Fibroblast of mammary gland (primary cell): ENCODE measurements around the gene PTCSC3.

ENCODE experiments used
- DNase-seq: peaks from one replicate; pipeline ENCODE4 v3.0.0-alpha.2; 2010; ENCODE audit warnings: low read depth
- H3K4me3 ChIP-seq: 2 replicates; pipeline ENCODE4 v1.5.1; 2011; ENCODE audit warnings: low read depth, mild to moderate bottlenecking, low read length, moderate library complexity; ENCODE audit not compliant: control insufficient read depth
- CTCF ChIP-seq: conservative IDR thresholded peaks from 2 replicates; pipeline ENCODE4 v1.5.1; 2011; ENCODE audit warnings: low read depth, low read length, inconsistent platforms; ENCODE audit not compliant: control insufficient read depth, insufficient read depth

PTCSC3 gene

GRCh38 chr14:36207500-36207899 lies 31.0 kb upstream of the PTCSC3 start:
- peak; percentile 44 for TF ChIP-seq CTCF
- DNase-seq: peak; percentile 22
- H3K4me3 ChIP-seq: no peak overlapping the region

GRCh38 chr14:36204461-36205073 lies 28.0 kb upstream of the PTCSC3 start:
- no peak for DNase-seq
- H3K4me3 ChIP-seq: no peak overlapping the region
- TF ChIP-seq CTCF: no peak

GRCh38 chr14:36198378-36198777 lies 21.9 kb upstream of the PTCSC3 start:
- no peak for DNase-seq
- no peak for TF ChIP-seq CTCF
- no peak overlapping the region for H3K4me3 ChIP-seq

- DNase-seq: no peak
- no peak for TF ChIP-seq CTCF
- H3K4me3 ChIP-seq: no peak overlapping the region
Observed at GRCh38 chr14:36194663-36195062, 18.1 kb upstream of the PTCSC3 start.

- H3K4me3 ChIP-seq: no peak overlapping the region
- no peak for TF ChIP-seq CTCF
- DNase-seq: no peak
Observed at GRCh38 chr14:36192530-36192929, 16.0 kb upstream of the PTCSC3 start.

GRCh38 chr14:36183402-36183801 lies 6.9 kb upstream of the PTCSC3 start:
- H3K4me3 ChIP-seq: no peak overlapping the region
- no peak for TF ChIP-seq CTCF
- DNase-seq: no peak

- no peak for DNase-seq
- H3K4me3 ChIP-seq: no peak overlapping the region
- TF ChIP-seq CTCF: no peak
Observed at GRCh38 chr14:36181417-36181816, 4.9 kb upstream of the PTCSC3 start.
